GM12878 (cell line): ENCODE measurements around the gene BUB1B. TPM values are rescaled to one million over a fixed set of nuclear protein-coding genes. Genes with fewer than 3 reads are reported as not detected.
A peak's percentile ranks its signal among the peaks of the same experiment; 100 is the strongest.

ENCODE experiments used
- ATAC-seq: fragments of 200-7000 bp; cut with Tn5 transposase; 3 replicates; pipeline ENCODE4 v1.9.1; 2020; ENCODE audit warnings: mild to moderate bottlenecking, moderate library complexity
- BruUV-seq: library from RNA; stranded (reverse); fragments of 400-500 nt; replicated peaks from 2 replicates; lab custom pipeline; 2021; lab: Mats Ljungman, UMichigan
- CTCF ChIA-PET: fragments of 300-600 bp; sonication (Branson Sonifier 250); formaldehyde crosslinking; extraction: SDS; loops from one replicate; lab custom pipeline; 2021; ENCODE audit warnings: inconsistent platforms; lab: Yijun Ruan, JAX
- POLR2A ChIA-PET: fragments of 350-600 bp; formaldehyde crosslinking; extraction: SDS; loops from one replicate; lab custom pipeline; 2021; ENCODE audit warnings: inconsistent platforms; lab: Charles Lee
- RAD21 ChIA-PET: fragments of 300-600 bp; sonication (Branson Sonifier 250); formaldehyde crosslinking; loops from one replicate; lab custom pipeline; 2023; ENCODE audit warnings: antibody characterized with exemption; ENCODE audit not compliant: unreplicated experiment; lab: Charles Lee
- SMC1A ChIA-PET: fragments of 300-600 bp; sonication (Branson Sonifier 250); formaldehyde crosslinking; loops from one replicate; lab custom pipeline; 2023; ENCODE audit not compliant: unreplicated experiment, uncharacterized antibody; lab: Charles Lee
- DNase-seq: peaks from one replicate; pipeline ENCODE4 v3.0.0-alpha.2; 2011; ENCODE audit warnings: low read depth, low spot score
- FAIRE-seq: peaks from 3 replicates; lab custom pipeline; 2011; peaks lifted over from hg19 to GRCh38; lab: Jason Lieb, UNC
- H2AFZ ChIP-seq: 2 replicates; pipeline ENCODE4 v1.6.0; 2011; ENCODE audit warnings: low read depth, low read length, control low read depth; ENCODE audit not compliant: control insufficient read depth
- H3K27ac ChIP-seq: 2 replicates; pipeline ENCODE4 v1.5.1; 2011; ENCODE audit warnings: control low read depth; ENCODE audit not compliant: control insufficient read depth, insufficient read depth
- H3K27me3 ChIP-seq, 2 experiments: replicated peaks in 1 of 2; 2 replicates each; pipeline versions ENCODE4 v1.6.0 to v1.6.1; 2011; ENCODE audit warnings: low read length in 1 of 2; ENCODE audit not compliant: control insufficient read depth in 2 of 2, insufficient read depth in 2 of 2
- H3K36me3 ChIP-seq, 2 experiments: 2 replicates each; pipeline ENCODE4 v1.5.1; 2011; ENCODE audit warnings: low read length in 1 of 2; ENCODE audit not compliant: control insufficient read depth in 2 of 2, insufficient read depth in 2 of 2
- H3K4me1 ChIP-seq: 2 replicates; pipeline ENCODE4 v1.6.1; 2011; ENCODE audit warnings: mild to moderate bottlenecking, low read length, moderate library complexity, mixed read lengths; ENCODE audit not compliant: control insufficient read depth, insufficient read depth
- H3K4me2 ChIP-seq: 2 replicates; pipeline ENCODE4 v1.6.0; 2011; ENCODE audit warnings: control low read depth; ENCODE audit not compliant: control insufficient read depth, insufficient read depth
- H3K4me3 ChIP-seq: fragments of 200-600 bp; sonication (generic); 2 replicates; pipeline ENCODE4 v1.5.1; 2016
- H3K79me2 ChIP-seq: 2 replicates; pipeline ENCODE4 v1.6.0; 2011; ENCODE audit warnings: low read length; ENCODE audit not compliant: control insufficient read depth, insufficient read depth
- H3K9ac ChIP-seq: 2 replicates; pipeline ENCODE4 v1.8.0; 2011; ENCODE audit warnings: low read length, control low read depth, mixed read lengths; ENCODE audit not compliant: control insufficient read depth, insufficient read depth
- H3K9me3 ChIP-seq: replicated peaks from 3 replicates; pipeline ENCODE4 v1.5.1; 2011; ENCODE audit warnings: mild to moderate bottlenecking, low read length; ENCODE audit not compliant: control insufficient read depth, insufficient read depth
- H4K20me1 ChIP-seq: 2 replicates; pipeline ENCODE4 v1.6.0; 2011; ENCODE audit not compliant: control insufficient read depth, insufficient read depth
- CBX5 ChIP-seq: sonication (generic); IDR thresholded peaks from 2 replicates; pipeline ENCODE4 v1.6.1; 2016; ENCODE audit warnings: low read depth, moderate library complexity, mild to moderate bottlenecking, inconsistent platforms
- DPF2 ChIP-seq: fragments of 450-650 bp; IDR thresholded peaks from 2 replicates; pipeline ENCODE4 v1.6.1; 2017; ENCODE audit warnings: mild to moderate bottlenecking
- LARP7 ChIP-seq: fragments of 450-650 bp; IDR thresholded peaks from 2 replicates; pipeline ENCODE4 v1.6.1; 2017; ENCODE audit warnings: mild to moderate bottlenecking
- PAX8 ChIP-seq: fragments of 450-650 bp; IDR thresholded peaks from 2 replicates; pipeline ENCODE4 v1.6.1; 2017; ENCODE audit warnings: mild to moderate bottlenecking, moderate library complexity
- RFX5 ChIP-seq: IDR thresholded peaks from 2 replicates; pipeline ENCODE4 v1.6.1; 2011; ENCODE audit warnings: low read depth, low read length, improper control_type of control experiment
- YY1 ChIP-seq: IDR thresholded peaks from 2 replicates; pipeline ENCODE4 v1.6.1; 2011; ENCODE audit warnings: low read depth, mild to moderate bottlenecking, low read length
- whole genome bisulfite sequencing: methylation state at CpG from one replicate; pipeline ENCODE4 v1.1.6; 2016; ENCODE audit warnings: low lambda C conversion rate; ENCODE audit not compliant: insufficient replicate concordance, insufficient coverage; ENCODE audit errors: missing lambda C conversion rate; 5-methylcytosine and 5-hydroxymethylcytosine counted together
- in situ Hi-C: fragments of 300-500 bp; cut with MboI; formaldehyde crosslinking; loops from 9 replicates; pipeline ENCODE4 v1.14.3; 2018; ENCODE audit warnings: mixed read lengths
- intact Hi-C: fragments of 100-400 bp; cut with micrococcal nuclease; formaldehyde crosslinking; loops from one replicate; pipeline ENCODE4 v1.14.2; 2022; ENCODE audit not compliant: unreplicated experiment
- polyA plus RNA-seq, 11 experiments: library from polyadenylated mRNA; depleted of rRNA in 4 of 11; unstranded in 6 of 11; stranded (reverse) in 5 of 11; fragments of >200 nt; fragmentation: Nextera tagmentation in 4 of 11; fragmentation: Illumina TruSeq in 1 of 11; extraction: Ambion mirVana in 4 of 11; extraction: Trizol in 1 of 11; gene quantifications; 1 replicate in 1 of 11; 2 replicates in 10 of 11; pipeline versions ENCODE4 v1.2.1 to v1.2.3, GENCODE V29; 2011 to 2016; ENCODE audit warnings: inconsistent platforms in 2 of 11, missing spikeins in 2 of 11, low read depth in 1 of 11
- total RNA-seq, 4 experiments: library from RNA; depleted of rRNA in 3 of 4; stranded (reverse); fragments of >200 nt in 3 of 4; fragmentation: Illumina TruSeq in 1 of 4; extraction: Trizol in 1 of 4; gene quantifications; 2 replicates each; pipeline versions ENCODE4 v1.2.1 to v1.2.3, GENCODE V29; 2013 to 2021
- TF ChIP-seq, protein P1 (sequence below): fragments of 450-650 bp; formaldehyde crosslinking; IDR thresholded peaks from 2 replicates; pipeline ENCODE4 v1.4.0; 2020; ENCODE audit warnings: mild to moderate bottlenecking, moderate library complexity

BUB1B gene
- total and polyA plus RNA-seq, 10 of the 15 experiments (the other 5 are each of a cell fraction or from before 2014, with no cell fraction given) = 29.1 to 98.6 (median 77.3) TPM

DNA sequence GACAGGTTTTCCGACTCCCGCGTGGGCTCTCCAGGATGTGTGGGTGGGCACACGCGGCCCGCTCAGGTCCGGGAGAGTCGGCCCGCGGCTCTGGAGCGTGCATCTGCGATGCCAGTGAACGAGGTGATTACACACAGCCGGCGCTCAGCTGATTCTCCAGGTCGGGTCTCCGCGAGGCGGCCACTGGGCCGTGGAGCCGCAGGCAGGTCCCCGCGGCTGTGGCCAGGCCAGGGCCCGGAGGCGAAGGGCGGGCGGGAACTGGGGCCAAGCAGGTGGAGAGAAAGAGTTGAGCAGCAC is 91.2 kb downstream of the BUB1B start:
- no TSS peak for BruUV-seq
- Histone ChIP-seq H3K27me3 (peaks cover 0 to 9% of the 10 kb centered on the region in 2 experiments; a peak in 3 of 4 replicates), H3K36me3 (no peaks in the 10 kb centered on the region), H3K4me3 (no peak overlapping the region), H3K4me1 (peaks cover 3% of the 10 kb centered on the region; the same call in 1 of the 2 replicates), H3K9ac (no peak overlapping the region), H3K9me3 (no peaks in the 10 kb centered on the region), H4K20me1 (no peaks in the 10 kb centered on the region), H3K4me2 (peak overlapping the region; percentile 77; the same call in 1 of the 2 replicates), H2AFZ (no peak overlapping the region), H3K27ac (no peak overlapping the region), H3K79me2 (no peaks in the 10 kb centered on the region)
- SMC1A ChIA-PET = no interaction called here
- DNase-seq (no peak), ATAC-seq (no peak), FAIRE-seq (no peak)
- WGBS = 59% methylated on average over 23 of the region's 27 CpGs
- POLR2A ChIA-PET = no interaction called here
- TF ChIP-seq, protein P1, sequence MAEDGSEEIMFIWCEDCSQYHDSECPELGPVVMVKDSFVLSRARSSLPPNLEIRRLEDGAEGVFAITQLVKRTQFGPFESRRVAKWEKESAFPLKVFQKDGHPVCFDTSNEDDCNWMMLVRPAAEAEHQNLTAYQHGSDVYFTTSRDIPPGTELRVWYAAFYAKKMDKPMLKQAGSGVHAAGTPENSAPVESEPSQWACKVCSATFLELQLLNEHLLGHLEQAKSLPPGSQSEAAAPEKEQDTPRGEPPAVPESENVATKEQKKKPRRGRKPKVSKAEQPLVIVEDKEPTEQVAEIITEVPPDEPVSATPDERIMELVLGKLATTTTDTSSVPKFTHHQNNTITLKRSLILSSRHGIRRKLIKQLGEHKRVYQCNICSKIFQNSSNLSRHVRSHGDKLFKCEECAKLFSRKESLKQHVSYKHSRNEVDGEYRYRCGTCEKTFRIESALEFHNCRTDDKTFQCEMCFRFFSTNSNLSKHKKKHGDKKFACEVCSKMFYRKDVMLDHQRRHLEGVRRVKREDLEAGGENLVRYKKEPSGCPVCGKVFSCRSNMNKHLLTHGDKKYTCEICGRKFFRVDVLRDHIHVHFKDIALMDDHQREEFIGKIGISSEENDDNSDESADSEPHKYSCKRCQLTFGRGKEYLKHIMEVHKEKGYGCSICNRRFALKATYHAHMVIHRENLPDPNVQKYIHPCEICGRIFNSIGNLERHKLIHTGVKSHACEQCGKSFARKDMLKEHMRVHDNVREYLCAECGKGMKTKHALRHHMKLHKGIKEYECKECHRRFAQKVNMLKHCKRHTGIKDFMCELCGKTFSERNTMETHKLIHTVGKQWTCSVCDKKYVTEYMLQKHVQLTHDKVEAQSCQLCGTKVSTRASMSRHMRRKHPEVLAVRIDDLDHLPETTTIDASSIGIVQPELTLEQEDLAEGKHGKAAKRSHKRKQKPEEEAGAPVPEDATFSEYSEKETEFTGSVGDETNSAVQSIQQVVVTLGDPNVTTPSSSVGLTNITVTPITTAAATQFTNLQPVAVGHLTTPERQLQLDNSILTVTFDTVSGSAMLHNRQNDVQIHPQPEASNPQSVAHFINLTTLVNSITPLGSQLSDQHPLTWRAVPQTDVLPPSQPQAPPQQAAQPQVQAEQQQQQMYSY (CRISPR knock-in tag) = no peak
- TF ChIP-seq PAX8 (no peak), DPF2 (no peak), RFX5 (no peak), YY1 (no peak), CBX5 (no peak), LARP7 (no peak)
- in situ Hi-C loops (no loop called here), intact Hi-C loops (no loop called here)
- RAD21 ChIA-PET = no interaction called here
- CTCF ChIA-PET = no interaction called here
